H9 (cell line): Measurements from ENCODE around the gene SLC25A12. TPM values are rescaled to one million over a fixed set of nuclear protein-coding genes. Genes with fewer than 3 reads are reported as not detected.

Experiments
- DNase-seq: peaks from one replicate; pipeline ENCODE4 v3.0.0-alpha.2; 2017
- H2AFZ ChIP-seq: one replicate; pipeline ENCODE4 v1.6.1; 2013; ENCODE audit warnings: mild to moderate bottlenecking, low read length, control low read depth, moderate library complexity
- H2AK5ac ChIP-seq: 2 replicates; pipeline ENCODE4 v1.6.1; 2013; ENCODE audit warnings: low read length, control low read depth, mixed read lengths; ENCODE audit not compliant: insufficient read length
- H2BK120ac ChIP-seq: one replicate; pipeline ENCODE4 v1.6.1; 2013; ENCODE audit warnings: low read depth, mild to moderate bottlenecking, low read length, control low read depth, inconsistent platforms; ENCODE audit not compliant: poor library complexity, severe bottlenecking
- H2BK12ac ChIP-seq: 2 replicates; pipeline ENCODE4 v1.6.1; 2013; ENCODE audit warnings: low read length, control low read depth, mixed read lengths, low read depth; ENCODE audit not compliant: insufficient read length
- H2BK15ac ChIP-seq: 2 replicates; pipeline ENCODE4 v1.6.1; 2013; ENCODE audit warnings: low read depth, low read length, control low read depth
- H2BK20ac ChIP-seq: one replicate; pipeline ENCODE4 v1.6.1; 2013; ENCODE audit warnings: low read depth, mild to moderate bottlenecking, low read length, control low read depth, inconsistent platforms; ENCODE audit not compliant: poor library complexity, severe bottlenecking
- H2BK5ac ChIP-seq: 2 replicates; pipeline ENCODE4 v1.6.1; 2013; ENCODE audit warnings: low read length, control low read depth, mixed read lengths; ENCODE audit not compliant: insufficient read length
- H3K14ac ChIP-seq: 2 replicates; pipeline ENCODE4 v1.6.1; 2013; ENCODE audit warnings: low read length, control low read depth; ENCODE audit not compliant: insufficient read depth
- H3K18ac ChIP-seq: 2 replicates; pipeline ENCODE4 v1.6.1; 2013; ENCODE audit warnings: low read depth, mild to moderate bottlenecking, mixed read lengths, low read length, control low read depth; ENCODE audit not compliant: insufficient read length
- H3K23ac ChIP-seq: 2 replicates; pipeline ENCODE4 v1.6.1; 2013; ENCODE audit warnings: low read length, control low read depth, mixed read lengths, low read depth; ENCODE audit not compliant: insufficient read length
- H3K23me2 ChIP-seq: 2 replicates; pipeline ENCODE4 v1.6.1; 2013; ENCODE audit warnings: low read depth, mild to moderate bottlenecking, mixed read lengths, low read length, control low read depth; ENCODE audit not compliant: insufficient read length, poor library complexity, severe bottlenecking
- H3K27ac ChIP-seq: 2 replicates; pipeline ENCODE4 v1.5.1; 2013; ENCODE audit warnings: low read length, control low read depth, mixed read lengths, low read depth; ENCODE audit not compliant: insufficient read length
- H3K27me3 ChIP-seq: 2 replicates; pipeline ENCODE4 v1.6.1; 2013; ENCODE audit warnings: low read length, control low read depth, inconsistent platforms; ENCODE audit not compliant: insufficient read depth
- H3K4ac ChIP-seq: 2 replicates; pipeline ENCODE4 v1.6.1; 2013; ENCODE audit warnings: low read depth, mild to moderate bottlenecking, control low read depth, inconsistent platforms, low read length, moderate library complexity
- H3K4me1 ChIP-seq: 2 replicates; pipeline ENCODE4 v1.6.1; 2013; ENCODE audit warnings: low read length, control low read depth, inconsistent platforms; ENCODE audit not compliant: insufficient read depth
- H3K4me2 ChIP-seq: 2 replicates; pipeline ENCODE4 v1.6.1; 2013; ENCODE audit warnings: low read length, control low read depth, mixed read lengths; ENCODE audit not compliant: insufficient read length, insufficient read depth
- H3K56ac ChIP-seq: 2 replicates; pipeline ENCODE4 v1.6.1; 2013; ENCODE audit warnings: low read depth, mild to moderate bottlenecking, mixed read lengths, low read length, control low read depth; ENCODE audit not compliant: insufficient read length
- H3K79me1 ChIP-seq: 2 replicates; pipeline ENCODE4 v1.6.1; 2013; ENCODE audit warnings: low read depth, mild to moderate bottlenecking, moderate library complexity, low read length, control low read depth, inconsistent platforms; ENCODE audit not compliant: insufficient read depth, poor library complexity, severe bottlenecking
- H3K79me2 ChIP-seq: 2 replicates; pipeline ENCODE4 v1.6.1; 2013; ENCODE audit warnings: low read length, control low read depth, inconsistent platforms; ENCODE audit not compliant: insufficient read depth
- H3K9ac ChIP-seq: 2 replicates; pipeline ENCODE4 v1.6.1; 2013; ENCODE audit warnings: low read length, control low read depth, mixed read lengths; ENCODE audit not compliant: insufficient read length; ENCODE audit errors: extremely low read depth
- H3K9me3 ChIP-seq: one replicate; pipeline ENCODE4 v1.6.1; 2013; ENCODE audit warnings: low read depth, low read length, inconsistent platforms; ENCODE audit not compliant: control insufficient read depth
- H3T11ph ChIP-seq: one replicate; pipeline ENCODE4 v1.6.1; 2013; ENCODE audit warnings: mild to moderate bottlenecking, low read length, control low read depth, inconsistent platforms
- H4K20me1 ChIP-seq: one replicate; pipeline ENCODE4 v1.6.1; 2013; ENCODE audit not compliant: control insufficient read depth, insufficient read length, insufficient read depth
- H4K5ac ChIP-seq: 2 replicates; pipeline ENCODE4 v1.6.1; 2013; ENCODE audit warnings: low read depth, mild to moderate bottlenecking, mixed read lengths, low read length, control low read depth; ENCODE audit not compliant: insufficient read length
- H4K8ac ChIP-seq: replicated peaks from 2 replicates; pipeline ENCODE4 v1.6.1; 2013; ENCODE audit warnings: low read length, control low read depth, mixed read lengths, low read depth; ENCODE audit not compliant: insufficient read length
- H4K91ac ChIP-seq: 2 replicates; pipeline ENCODE4 v1.6.1; 2013; ENCODE audit warnings: low read depth, mild to moderate bottlenecking, moderate library complexity, mixed read lengths, low read length, control low read depth; ENCODE audit not compliant: insufficient read length
- H3K27ac Mint-ChIP-seq, 3 experiments: 2 replicates in 2 of 3; 3 replicates in 1 of 3; pipeline ENCODE4 v1.8.0; 2020 to 2021; ENCODE audit warnings: mixed read lengths in 3 of 3, mild to moderate bottlenecking in 1 of 3, moderate library complexity in 1 of 3
- H3K27me3 Mint-ChIP-seq: 2 replicates; pipeline ENCODE4 v1.8.0; 2021; ENCODE audit warnings: low read depth, mild to moderate bottlenecking, moderate library complexity, mixed read lengths
- H3K36me3 Mint-ChIP-seq, 3 experiments: 2 replicates in 2 of 3; 3 replicates in 1 of 3; pipeline ENCODE4 v1.8.0; 2020 to 2021; ENCODE audit warnings: low read depth in 3 of 3, mixed read lengths in 3 of 3; ENCODE audit not compliant: insufficient read depth in 1 of 3
- H3K4me1 Mint-ChIP-seq, 2 experiments: 2 replicates each; pipeline ENCODE4 v1.8.0; 2020; ENCODE audit warnings: mixed read lengths in 2 of 2
- H3K4me3 Mint-ChIP-seq, 2 experiments: 2 replicates in 1 of 2; 3 replicates in 1 of 2; pipeline ENCODE4 v1.8.0; 2020 to 2021; ENCODE audit warnings: mild to moderate bottlenecking in 2 of 2, mixed read lengths in 2 of 2, moderate library complexity in 1 of 2
- H3K9me3 Mint-ChIP-seq, 2 experiments: 2 replicates in 1 of 2; 3 replicates in 1 of 2; pipeline ENCODE4 v1.8.0; 2020; ENCODE audit warnings: mild to moderate bottlenecking in 2 of 2, mixed read lengths in 2 of 2, moderate library complexity in 1 of 2
- WGBS: extraction: QIAGEN DNeasy Blood & Tissue Kit; methylation state at CpG from one replicate; pipeline ENCODE4 v1.1.7; 2013; ENCODE audit warnings: missing lambda C conversion rate, low lambda C conversion rate, mixed read lengths; ENCODE audit not compliant: insufficient read length; ENCODE audit errors: extremely low coverage; 5-methylcytosine and 5-hydroxymethylcytosine counted together
- total RNA-seq: library from RNA; stranded (reverse); gene quantifications from 2 replicates; pipeline ENCODE4 v1.2.1, GENCODE V29; 2021
- TF ChIP-seq, protein P1 (sequence below): fragments of 200-600 bp; sonication (generic); conservative IDR thresholded peaks from 3 replicates; pipeline ENCODE4 v1.8.0; 2021; ENCODE audit warnings: antibody characterized with exemption, mild to moderate bottlenecking

Gene SLC25A12
- total RNA-seq, 1 experiment from 2014 or later: 10.1 TPM

DNA sequence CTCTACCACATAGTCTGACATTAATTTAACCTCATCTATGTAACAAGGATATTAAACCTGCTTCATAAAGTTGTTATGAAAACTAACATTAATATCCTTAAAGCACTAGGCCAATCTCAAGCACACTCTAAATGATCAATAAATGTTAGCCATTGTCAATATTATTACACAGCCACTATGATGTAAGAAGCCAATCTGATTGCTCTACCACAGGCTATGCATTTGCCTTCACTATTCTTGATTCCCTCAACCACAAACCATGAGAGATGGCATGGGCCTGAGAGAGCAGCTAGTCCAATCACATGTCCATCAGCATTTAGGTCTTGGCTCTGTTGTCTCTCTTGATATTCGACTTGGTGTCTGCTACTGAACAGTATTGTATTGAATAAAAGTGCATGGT is 4.2 kb downstream of the SLC25A12 start:
- no peaks in the 10 kb centered on the region for H3K27me3 Mint-ChIP-seq
- Histone ChIP-seq H4K8ac (no peak overlapping the region), H3K56ac (no peak overlapping the region), H3T11ph (no peak overlapping the region), H3K4me1 (peaks cover 3% of the 10 kb centered on the region; the same call in 1 of the 2 replicates), H3K79me2 (no peaks in the 10 kb centered on the region), H3K9me3 (no peaks in the 10 kb centered on the region), H3K4me2 (no peak overlapping the region), H2BK5ac (no peak overlapping the region), H2AFZ (no peak overlapping the region), H3K18ac (no peak overlapping the region), H3K14ac (no peak overlapping the region), H4K91ac (no peak overlapping the region), H2AK5ac (no peak overlapping the region), H2BK20ac (no peak overlapping the region), H2BK120ac (no peak overlapping the region), H4K20me1 (no peaks in the 10 kb centered on the region), H3K27ac (no peak overlapping the region), H2BK12ac (no peak overlapping the region), H3K4ac (no peak overlapping the region), H2BK15ac (no peak overlapping the region), H3K23me2 (peaks cover 4% of the 10 kb centered on the region), H3K23ac (no peak overlapping the region), H4K5ac (no peak overlapping the region), H3K27me3 (no peaks in the 10 kb centered on the region), H3K9ac (no peak overlapping the region), H3K79me1 (no peaks in the 10 kb centered on the region)
- no peak overlapping the region for H3K4me3 Mint-ChIP-seq
- H3K4me1 Mint-ChIP-seq: peaks cover 12 to 13% of the 10 kb centered on the region in 2 experiments
- TF ChIP-seq, protein P1, sequence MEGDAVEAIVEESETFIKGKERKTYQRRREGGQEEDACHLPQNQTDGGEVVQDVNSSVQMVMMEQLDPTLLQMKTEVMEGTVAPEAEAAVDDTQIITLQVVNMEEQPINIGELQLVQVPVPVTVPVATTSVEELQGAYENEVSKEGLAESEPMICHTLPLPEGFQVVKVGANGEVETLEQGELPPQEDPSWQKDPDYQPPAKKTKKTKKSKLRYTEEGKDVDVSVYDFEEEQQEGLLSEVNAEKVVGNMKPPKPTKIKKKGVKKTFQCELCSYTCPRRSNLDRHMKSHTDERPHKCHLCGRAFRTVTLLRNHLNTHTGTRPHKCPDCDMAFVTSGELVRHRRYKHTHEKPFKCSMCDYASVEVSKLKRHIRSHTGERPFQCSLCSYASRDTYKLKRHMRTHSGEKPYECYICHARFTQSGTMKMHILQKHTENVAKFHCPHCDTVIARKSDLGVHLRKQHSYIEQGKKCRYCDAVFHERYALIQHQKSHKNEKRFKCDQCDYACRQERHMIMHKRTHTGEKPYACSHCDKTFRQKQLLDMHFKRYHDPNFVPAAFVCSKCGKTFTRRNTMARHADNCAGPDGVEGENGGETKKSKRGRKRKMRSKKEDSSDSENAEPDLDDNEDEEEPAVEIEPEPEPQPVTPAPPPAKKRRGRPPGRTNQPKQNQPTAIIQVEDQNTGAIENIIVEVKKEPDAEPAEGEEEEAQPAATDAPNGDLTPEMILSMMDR: no peak
- peaks cover 0 to 16% (median 13%) of the 10 kb centered on the region in 3 experiments; a peak in 3 of 7 replicates for H3K36me3 Mint-ChIP-seq
- no peak overlapping the region for H3K27ac Mint-ChIP-seq
- no CpG with 5 or more reads among the region's 1 CpG for WGBS
- no peaks in the 10 kb centered on the region; a peak in 1 of 5 replicates for H3K9me3 Mint-ChIP-seq
- no peak for DNase-seq
